ENCODE measurements around the gene KIF9.
A peak's percentile ranks its signal among the peaks of the same experiment; 100 is the strongest.

KIF9 gene

DNA sequence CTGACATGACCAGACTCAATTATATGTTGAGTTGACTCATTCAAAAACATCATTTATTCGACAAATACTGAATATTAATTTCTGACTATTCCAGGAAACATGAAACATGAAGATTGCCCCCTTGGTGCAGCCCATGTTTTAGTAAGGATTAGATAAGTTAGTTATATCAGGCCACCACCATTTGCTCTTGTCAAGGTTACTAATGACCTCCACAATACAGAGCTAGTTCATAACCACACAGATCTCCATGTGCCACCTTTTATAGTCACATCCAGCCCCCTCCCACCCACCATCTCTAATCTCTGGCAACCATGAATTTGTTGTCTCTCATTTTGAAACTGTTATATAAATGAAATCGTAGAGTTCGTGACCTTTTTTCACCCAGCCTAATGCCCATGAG lies 15.8 kb upstream of the KIF9 start:
- Histone ChIP-seq H3K4me1 (ENCODE audit: insufficient read depth, low read length, severe bottlenecking) (peaks cover 50% of the 10 kb centered on the region), H3K79me2 (ENCODE audit: insufficient read depth, low read length) (peaks cover 9% of the 10 kb centered on the region; the same call in 1 of the 2 replicates), H3K9me2 (ENCODE audit: low read depth, low read length) (no peaks in the 10 kb centered on the region)

GRCh38 chr3:47296562-47297302 lies 14.1 kb upstream of the KIF9 start:
- H3K4me1 ChIP-seq (ENCODE audit: insufficient read depth, low read length, severe bottlenecking) = peaks cover 67% of the 10 kb centered on the region
- TF ChIP-seq CTCF (IDR thresholded peaks at IDR 0.05; ENCODE audit: low read length) (no peak), EZH2 (IDR thresholded peaks at IDR 0.05; ENCODE audit: borderline replicate concordance, low read length) (no peak)
- H3K4me3 ChIP-seq (ENCODE audit: low read depth, low read length, poor library complexity, severe bottlenecking) = no peak overlapping the region
- H3K9me3 ChIP-seq (ENCODE audit: low read length) = no peaks in the 10 kb centered on the region
- peaks cover 16% of the 10 kb centered on the region for H3K79me2 ChIP-seq (ENCODE audit: insufficient read depth, low read length)
- no peak overlapping the region for H3K9ac ChIP-seq (ENCODE audit: low read length)
- H3K27ac ChIP-seq (ENCODE audit: low read depth, low read length, poor library complexity, severe bottlenecking) = peak overlapping the region; percentile 68
- H3K36me3 ChIP-seq (ENCODE audit: insufficient read depth, low read length) = peaks cover 22% of the 10 kb centered on the region; the same call in 1 of the 2 replicates
- peak overlapping the region; percentile 45 for H3K4me2 ChIP-seq (ENCODE audit: low read length)
- no peaks in the 10 kb centered on the region for H3K9me2 ChIP-seq (ENCODE audit: low read depth, low read length)
- H3K27me3 ChIP-seq (ENCODE audit: insufficient read depth, low read length) = no peaks in the 10 kb centered on the region
- no peaks in the 10 kb centered on the region for H3F3A ChIP-seq (ENCODE audit: insufficient read depth, low read length)
- H2AFZ ChIP-seq (ENCODE audit: low read length) = no peak overlapping the region
- H4K20me1 ChIP-seq (ENCODE audit: insufficient read depth, low read length) = no peaks in the 10 kb centered on the region

More for the DNA sequence above, 15.8 kb upstream of the KIF9 start:
- H2AFZ ChIP-seq (ENCODE audit: low read length) = no peak overlapping the region
- H3K4me2 ChIP-seq (ENCODE audit: low read length) = no peak overlapping the region
- H3K9ac ChIP-seq (ENCODE audit: low read length) = no peak overlapping the region
- peaks cover 35% of the 10 kb centered on the region; the same call in 1 of the 2 replicates for H3K36me3 ChIP-seq (ENCODE audit: insufficient read depth, low read length)
- TF ChIP-seq EZH2 (IDR thresholded peaks at IDR 0.05; ENCODE audit: borderline replicate concordance, low read length) = no peak
- TF ChIP-seq CTCF (IDR thresholded peaks at IDR 0.05; ENCODE audit: low read length) = no peak
- H4K20me1 ChIP-seq (ENCODE audit: insufficient read depth, low read length) = no peaks in the 10 kb centered on the region
- H3K27ac ChIP-seq (ENCODE audit: low read depth, low read length, poor library complexity, severe bottlenecking) = no peak overlapping the region
- H3K9me3 ChIP-seq (ENCODE audit: low read length) = no peaks in the 10 kb centered on the region
- H3K27me3 ChIP-seq (ENCODE audit: insufficient read depth, low read length) = no peaks in the 10 kb centered on the region
- H3K4me3 ChIP-seq (ENCODE audit: low read depth, low read length, poor library complexity, severe bottlenecking) = no peak overlapping the region
- no peaks in the 10 kb centered on the region for H3F3A ChIP-seq (ENCODE audit: insufficient read depth, low read length)

DNA sequence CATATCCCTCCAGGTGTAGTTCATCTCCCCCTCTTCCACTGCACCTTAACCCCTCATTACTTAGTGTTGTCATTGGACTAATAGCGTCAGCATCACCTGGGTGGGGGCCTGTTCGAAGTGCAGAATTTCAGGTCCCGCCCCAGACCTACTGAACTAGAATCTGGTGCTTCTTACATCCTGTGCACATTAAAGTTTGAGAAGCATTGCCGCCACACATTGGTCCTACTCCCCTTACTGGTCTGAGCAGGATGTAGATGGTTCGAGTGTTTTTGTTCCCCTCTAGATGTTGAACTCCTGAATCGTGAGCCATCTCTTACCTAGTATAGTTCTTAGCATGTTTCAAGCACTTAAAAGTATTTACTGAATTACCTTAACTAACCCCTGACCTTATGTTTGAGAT lies 13.4 kb upstream of the KIF9 start:
- H3K36me3 ChIP-seq (ENCODE audit: insufficient read depth, low read length) = peaks cover 21% of the 10 kb centered on the region; the same call in 1 of the 2 replicates
- H3K79me2 ChIP-seq (ENCODE audit: insufficient read depth, low read length) = peaks cover 16% of the 10 kb centered on the region
- H2AFZ ChIP-seq (ENCODE audit: low read length) = no peak overlapping the region
- H3K27ac ChIP-seq (ENCODE audit: low read depth, low read length, poor library complexity, severe bottlenecking) = peak overlapping the region; percentile 68
- no peaks in the 10 kb centered on the region for H3K27me3 ChIP-seq (ENCODE audit: insufficient read depth, low read length)
- no peaks in the 10 kb centered on the region for H3F3A ChIP-seq (ENCODE audit: insufficient read depth, low read length)
- H3K4me2 ChIP-seq (ENCODE audit: low read length) = peak overlapping the region; percentile 45
- H3K9me3 ChIP-seq (ENCODE audit: low read length) = no peaks in the 10 kb centered on the region
- no peaks in the 10 kb centered on the region for H3K9me2 ChIP-seq (ENCODE audit: low read depth, low read length)
- H4K20me1 ChIP-seq (ENCODE audit: insufficient read depth, low read length) = no peaks in the 10 kb centered on the region
- H3K9ac ChIP-seq (ENCODE audit: low read length) = no peak overlapping the region
- H3K4me1 ChIP-seq (ENCODE audit: insufficient read depth, low read length, severe bottlenecking) = peaks cover 75% of the 10 kb centered on the region
- no peak overlapping the region for H3K4me3 ChIP-seq (ENCODE audit: low read depth, low read length, poor library complexity, severe bottlenecking)
- TF ChIP-seq EZH2 (IDR thresholded peaks at IDR 0.05; ENCODE audit: borderline replicate concordance, low read length) (no peak), CTCF (IDR thresholded peaks at IDR 0.05; ENCODE audit: low read length) (no peak)
